ENCODE measurements around the gene PGLYRP3. TPM values are rescaled to one million over a fixed set of nuclear protein-coding genes. Genes with fewer than 3 reads are reported as not detected.

PGLYRP3 gene
- total RNA-seq, 1 donor from 2014 or later, result not detected

DNA sequence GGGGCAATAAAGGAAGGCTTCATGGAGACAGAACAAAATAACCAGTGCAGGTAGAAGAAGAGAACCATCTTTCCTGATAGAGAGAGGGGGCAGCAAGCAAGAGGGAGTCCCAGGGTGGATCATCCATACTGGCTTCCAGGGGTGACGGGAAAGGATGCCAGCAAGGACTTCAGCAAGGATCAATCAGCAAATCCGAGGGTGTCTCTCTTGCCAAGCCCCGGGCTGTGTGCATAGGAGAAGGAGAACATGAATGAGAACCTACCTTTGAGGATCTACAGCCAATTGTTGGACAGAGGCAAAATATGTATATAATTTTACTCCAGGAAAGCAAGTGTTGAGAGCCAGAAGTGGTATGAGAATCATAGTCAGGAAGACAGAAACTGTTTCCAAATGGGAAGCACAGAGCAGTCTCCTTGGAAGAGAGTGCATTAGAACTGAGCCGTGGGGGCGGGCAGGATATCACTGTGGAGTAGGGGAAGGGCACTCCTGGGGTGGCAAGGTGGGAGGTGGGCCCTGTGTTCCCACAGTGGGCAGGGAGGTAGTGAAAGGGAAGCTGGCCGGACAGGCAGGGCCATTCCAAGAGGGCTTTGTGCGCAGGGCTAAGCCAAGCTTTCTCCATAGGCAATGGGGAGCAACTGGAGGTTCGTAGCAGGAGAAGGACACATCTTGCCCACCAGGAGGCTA is 43.8 kb upstream of the PGLYRP3 start:
- Mint-ChIP-seq H3K4me1 (peaks cover 14% of the 10 kb centered on the region), H3K4me3 (no peak overlapping the region), H3K27ac (no peak overlapping the region), H3K9me3 (no peaks in the 10 kb centered on the region), H3K36me3 (ENCODE audit: low read depth) (no peaks in the 10 kb centered on the region), H3K27me3 (peaks cover 18% of the 10 kb centered on the region)
- CTCF ChIA-PET, result interaction anchor here (1.0 kb wide), 1 partner anchor 139 kb away, joined by 3 read pairs; no protein-coding TSS in a partner anchor
- intact Hi-C loops (cut with micrococcal nuclease), result no loop called here
- no peak for ATAC-seq (ENCODE audit: low read depth)
- TF ChIP-seq, protein P1, sequence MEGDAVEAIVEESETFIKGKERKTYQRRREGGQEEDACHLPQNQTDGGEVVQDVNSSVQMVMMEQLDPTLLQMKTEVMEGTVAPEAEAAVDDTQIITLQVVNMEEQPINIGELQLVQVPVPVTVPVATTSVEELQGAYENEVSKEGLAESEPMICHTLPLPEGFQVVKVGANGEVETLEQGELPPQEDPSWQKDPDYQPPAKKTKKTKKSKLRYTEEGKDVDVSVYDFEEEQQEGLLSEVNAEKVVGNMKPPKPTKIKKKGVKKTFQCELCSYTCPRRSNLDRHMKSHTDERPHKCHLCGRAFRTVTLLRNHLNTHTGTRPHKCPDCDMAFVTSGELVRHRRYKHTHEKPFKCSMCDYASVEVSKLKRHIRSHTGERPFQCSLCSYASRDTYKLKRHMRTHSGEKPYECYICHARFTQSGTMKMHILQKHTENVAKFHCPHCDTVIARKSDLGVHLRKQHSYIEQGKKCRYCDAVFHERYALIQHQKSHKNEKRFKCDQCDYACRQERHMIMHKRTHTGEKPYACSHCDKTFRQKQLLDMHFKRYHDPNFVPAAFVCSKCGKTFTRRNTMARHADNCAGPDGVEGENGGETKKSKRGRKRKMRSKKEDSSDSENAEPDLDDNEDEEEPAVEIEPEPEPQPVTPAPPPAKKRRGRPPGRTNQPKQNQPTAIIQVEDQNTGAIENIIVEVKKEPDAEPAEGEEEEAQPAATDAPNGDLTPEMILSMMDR (IDR thresholded peaks at IDR 0.05), result no peak
- no peak for DNase-seq
- POLR2A ChIA-PET, result no interaction called here

DNA sequence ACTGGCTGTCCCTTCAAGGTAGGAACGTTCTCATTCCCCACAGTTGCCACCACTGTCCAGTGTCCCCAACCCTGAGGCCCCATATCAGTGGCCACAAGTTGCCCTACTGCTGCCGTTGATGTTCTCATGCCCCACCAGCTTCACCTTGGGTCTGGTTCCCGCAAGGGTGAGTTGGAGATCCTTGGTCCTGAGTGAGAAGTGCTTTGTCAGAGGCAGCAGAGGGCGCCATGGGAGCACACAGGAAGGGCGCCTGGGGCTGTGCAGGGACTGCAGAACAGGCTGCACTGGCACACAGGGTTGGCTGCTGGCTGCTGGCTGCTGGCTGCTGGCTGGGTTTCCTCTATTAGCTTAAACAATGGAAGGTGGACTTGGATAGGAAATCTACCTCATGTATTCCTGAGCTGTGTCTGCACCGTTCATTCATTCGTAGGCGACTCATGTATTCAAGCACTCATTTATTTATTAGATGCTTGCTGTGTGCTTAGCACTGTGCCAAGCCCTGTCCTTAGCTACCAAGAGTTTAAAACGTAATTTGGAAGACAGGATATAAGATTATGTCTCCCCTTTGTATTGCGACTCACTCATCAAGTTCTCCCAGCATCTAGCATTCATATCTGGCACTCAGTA is 42.8 kb upstream of the PGLYRP3 start:
- peaks cover 18% of the 10 kb centered on the region for H3K27me3 Mint-ChIP-seq
- intact Hi-C loops (cut with micrococcal nuclease), result no loop called here
- H3K4me1 Mint-ChIP-seq, result peaks cover 14% of the 10 kb centered on the region
- no peaks in the 10 kb centered on the region for H3K9me3 Mint-ChIP-seq
- CTCF ChIA-PET, result interaction anchor here (1.1 to 6.0 kb wide), 3 partner anchors 10 to 148 kb away, joined by 3 to 67 read pairs (median 4); no protein-coding TSS in a partner anchor
- H3K4me3 Mint-ChIP-seq, result no peak overlapping the region
- POLR2A ChIA-PET, result no interaction called here
- ATAC-seq (ENCODE audit: low read depth) (peak; percentile 50), DNase-seq (no peak)
- no peak overlapping the region for H3K27ac Mint-ChIP-seq
- TF ChIP-seq, protein P1 (IDR thresholded peaks at IDR 0.05), result no peak
- no peaks in the 10 kb centered on the region for H3K36me3 Mint-ChIP-seq (ENCODE audit: low read depth)

DNA sequence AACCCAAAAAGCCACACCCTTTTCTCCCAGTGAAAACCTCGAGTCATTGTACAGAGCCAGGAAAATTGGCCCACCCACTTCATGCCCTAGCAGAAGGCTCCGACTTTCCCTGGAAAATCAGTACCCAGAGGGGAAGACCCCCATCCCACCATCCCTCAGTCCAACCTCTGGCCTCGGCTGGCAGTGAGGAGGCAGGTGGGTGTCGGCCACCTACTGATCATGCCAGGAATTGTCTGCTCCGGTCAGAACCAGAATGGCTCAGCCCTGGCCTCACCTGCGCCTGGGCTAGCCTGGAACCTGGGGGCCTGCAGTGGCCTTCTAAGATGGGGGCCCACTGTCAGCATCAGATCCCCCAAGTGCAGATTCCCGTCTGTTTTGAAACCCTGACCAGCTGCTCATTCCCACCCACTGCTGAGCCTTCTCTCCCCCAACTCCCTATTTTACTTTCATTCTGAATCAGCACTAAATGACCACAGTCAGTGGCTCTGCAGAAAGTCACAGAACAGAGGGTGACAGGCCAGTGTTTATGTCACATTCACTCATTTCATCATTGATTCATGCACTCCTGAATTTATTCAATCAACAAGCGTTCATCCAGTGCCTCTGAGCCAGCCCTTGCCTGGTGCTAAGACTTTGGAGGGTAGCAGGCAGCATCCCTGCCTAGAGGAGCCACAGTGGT is 41.9 kb upstream of the PGLYRP3 start:
- no peaks in the 10 kb centered on the region for H3K9me3 Mint-ChIP-seq
- ATAC-seq (ENCODE audit: low read depth) (no peak), DNase-seq (no peak)
- peaks cover 14% of the 10 kb centered on the region for H3K4me1 Mint-ChIP-seq
- POLR2A ChIA-PET, result no interaction called here
- no peak overlapping the region for H3K27ac Mint-ChIP-seq
- peaks cover 24% of the 10 kb centered on the region for H3K27me3 Mint-ChIP-seq
- TF ChIP-seq, protein P1 (IDR thresholded peaks at IDR 0.05), result no peak
- intact Hi-C loops (cut with micrococcal nuclease), result no loop called here
- no peak overlapping the region for H3K4me3 Mint-ChIP-seq
- no peaks in the 10 kb centered on the region for H3K36me3 Mint-ChIP-seq (ENCODE audit: low read depth)
- CTCF ChIA-PET, result interaction anchor here (1.1 to 6.0 kb wide), 3 partner anchors 9 to 149 kb away, joined by 3 to 67 read pairs (median 4); no protein-coding TSS in a partner anchor

DNA sequence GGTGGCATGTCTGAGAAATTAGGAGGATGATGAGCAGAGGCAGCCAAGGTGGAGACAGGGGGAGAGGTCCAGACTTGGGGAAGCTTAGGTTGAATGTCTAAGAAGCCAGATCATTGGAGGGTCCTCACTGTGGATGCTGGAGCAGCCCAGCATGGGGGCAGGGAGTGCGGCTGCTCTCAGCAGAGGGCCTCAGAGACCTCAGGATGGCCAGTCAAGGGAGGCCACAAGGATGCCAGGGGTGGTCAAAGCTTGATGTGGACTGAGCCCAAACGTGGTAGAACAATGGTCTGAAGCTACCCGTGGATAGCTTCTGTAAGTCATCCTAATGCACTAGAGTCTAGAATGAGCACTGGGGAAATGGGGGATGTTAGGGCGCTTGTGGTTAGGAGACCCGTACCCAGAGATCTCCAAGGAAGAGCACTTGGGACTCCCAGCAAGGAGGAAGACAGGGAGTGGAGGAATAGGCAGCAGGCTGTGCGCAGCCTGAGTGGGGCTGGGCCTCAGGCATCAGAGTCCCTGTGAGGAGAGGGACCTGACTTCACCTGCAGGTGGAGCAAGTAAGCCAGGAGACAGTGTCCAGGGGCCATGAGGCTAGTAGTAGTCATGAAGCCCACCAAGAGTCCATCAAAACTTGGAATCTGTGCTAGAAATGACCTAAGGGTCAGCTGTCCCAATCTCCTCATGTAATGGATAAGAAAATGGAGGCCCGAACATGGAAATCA is 40.6 kb upstream of the PGLYRP3 start:
- ChIA-PET POLR2A (no interaction called here), CTCF (interaction anchor here (1.1 to 6.0 kb wide), 3 partner anchors 9 to 142 kb away, joined by 3 to 67 read pairs (median 3); no protein-coding TSS in a partner anchor)
- Mint-ChIP-seq H3K36me3 (ENCODE audit: low read depth) (no peaks in the 10 kb centered on the region), H3K27ac (no peak overlapping the region), H3K4me1 (peaks cover 14% of the 10 kb centered on the region), H3K4me3 (no peak overlapping the region), H3K9me3 (no peaks in the 10 kb centered on the region), H3K27me3 (peaks cover 31% of the 10 kb centered on the region)
- DNase-seq (no peak), ATAC-seq (ENCODE audit: low read depth) (no peak)
- TF ChIP-seq, protein P1 (IDR thresholded peaks at IDR 0.05), result no peak
- intact Hi-C loops (cut with micrococcal nuclease), result loop anchor here (2.0 kb wide), 1 partner anchor 51 kb away; no protein-coding TSS in a partner anchor
